Measurements from ENCODE around the gene SAPCD2. TPM values are rescaled to one million over a fixed set of nuclear protein-coding genes. Genes with fewer than 3 reads are reported as not detected.

The SAPCD2 gene
- total RNA-seq, 1 experiment from 2014 or later = 30.6 TPM

DNA sequence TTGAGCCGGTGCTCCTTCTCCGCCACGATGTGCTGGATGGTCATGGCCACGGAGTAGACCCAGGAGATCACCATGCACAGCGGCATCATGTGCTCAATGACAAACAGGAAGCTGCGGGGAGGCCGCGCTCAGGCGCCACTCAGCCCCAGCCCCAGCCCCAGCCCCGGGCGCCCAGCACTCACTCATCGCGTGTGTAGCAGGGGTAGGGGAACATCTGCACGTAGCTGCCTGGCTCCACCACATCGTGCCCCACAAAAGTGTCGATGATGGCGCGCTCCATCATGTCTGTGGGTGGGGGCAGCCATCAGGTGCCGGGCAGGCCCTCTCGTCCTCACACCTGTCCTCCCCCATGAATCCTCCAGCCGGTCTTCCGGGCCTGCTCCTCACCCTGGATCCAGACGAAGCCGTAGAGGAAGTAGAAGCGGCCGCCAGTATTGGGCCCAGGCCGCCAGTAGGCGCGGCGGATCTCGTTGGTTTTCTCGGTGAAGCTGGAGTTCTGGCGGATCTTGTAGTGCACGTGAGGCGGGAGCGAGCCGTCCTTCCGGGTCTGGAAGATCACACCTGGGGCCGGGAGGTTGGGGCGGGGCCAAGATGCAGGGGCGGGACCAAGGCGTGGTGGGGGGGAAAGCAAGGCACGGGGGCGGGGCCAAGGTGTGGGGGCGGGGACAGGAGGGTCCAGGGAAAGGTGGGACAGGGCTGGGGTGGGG, 52.4 kb downstream of the SAPCD2 start:
- TF ChIP-seq EZH2 (IDR thresholded peaks at IDR 0.05; ENCODE audit: borderline replicate concordance, low read depth, low read length, poor library complexity, severe bottlenecking) = no peak
- TF ChIP-seq, protein P1, sequence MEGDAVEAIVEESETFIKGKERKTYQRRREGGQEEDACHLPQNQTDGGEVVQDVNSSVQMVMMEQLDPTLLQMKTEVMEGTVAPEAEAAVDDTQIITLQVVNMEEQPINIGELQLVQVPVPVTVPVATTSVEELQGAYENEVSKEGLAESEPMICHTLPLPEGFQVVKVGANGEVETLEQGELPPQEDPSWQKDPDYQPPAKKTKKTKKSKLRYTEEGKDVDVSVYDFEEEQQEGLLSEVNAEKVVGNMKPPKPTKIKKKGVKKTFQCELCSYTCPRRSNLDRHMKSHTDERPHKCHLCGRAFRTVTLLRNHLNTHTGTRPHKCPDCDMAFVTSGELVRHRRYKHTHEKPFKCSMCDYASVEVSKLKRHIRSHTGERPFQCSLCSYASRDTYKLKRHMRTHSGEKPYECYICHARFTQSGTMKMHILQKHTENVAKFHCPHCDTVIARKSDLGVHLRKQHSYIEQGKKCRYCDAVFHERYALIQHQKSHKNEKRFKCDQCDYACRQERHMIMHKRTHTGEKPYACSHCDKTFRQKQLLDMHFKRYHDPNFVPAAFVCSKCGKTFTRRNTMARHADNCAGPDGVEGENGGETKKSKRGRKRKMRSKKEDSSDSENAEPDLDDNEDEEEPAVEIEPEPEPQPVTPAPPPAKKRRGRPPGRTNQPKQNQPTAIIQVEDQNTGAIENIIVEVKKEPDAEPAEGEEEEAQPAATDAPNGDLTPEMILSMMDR (conservative IDR thresholded peaks at IDR 0.05; ENCODE audit: low read depth, low read length) = no peak
- Histone ChIP-seq H3K36me3 (ENCODE audit: insufficient read depth, low read length, poor library complexity, severe bottlenecking) (peaks cover 4% of the 10 kb centered on the region), H3K4me1 (ENCODE audit: insufficient read depth, low read length, poor library complexity, severe bottlenecking) (no peaks in the 10 kb centered on the region), H3K27me3 (replicated peaks; ENCODE audit: insufficient read depth, low read depth, low read length, poor library complexity) (no peaks in the 10 kb centered on the region), H3K27ac (ENCODE audit: low read depth, low read length, poor library complexity, severe bottlenecking) (no peak overlapping the region), H3K9me3 (ENCODE audit: low read depth, low read length, poor library complexity, severe bottlenecking) (no peaks in the 10 kb centered on the region), H3K4me3 (ENCODE audit: low read depth, low read length, poor library complexity, severe bottlenecking) (no peak overlapping the region)
- no TSS peak for BruUV-seq (replicated peaks)
- intact Hi-C loops (cut with micrococcal nuclease; ENCODE audit: unreplicated experiment) = no loop called here
- ChIA-PET CTCF (no interaction called here), POLR2A (ENCODE audit: low non-redundant PET) (no interaction called here)
- DNase-seq (ENCODE audit: low spot score) = no peak

DNA sequence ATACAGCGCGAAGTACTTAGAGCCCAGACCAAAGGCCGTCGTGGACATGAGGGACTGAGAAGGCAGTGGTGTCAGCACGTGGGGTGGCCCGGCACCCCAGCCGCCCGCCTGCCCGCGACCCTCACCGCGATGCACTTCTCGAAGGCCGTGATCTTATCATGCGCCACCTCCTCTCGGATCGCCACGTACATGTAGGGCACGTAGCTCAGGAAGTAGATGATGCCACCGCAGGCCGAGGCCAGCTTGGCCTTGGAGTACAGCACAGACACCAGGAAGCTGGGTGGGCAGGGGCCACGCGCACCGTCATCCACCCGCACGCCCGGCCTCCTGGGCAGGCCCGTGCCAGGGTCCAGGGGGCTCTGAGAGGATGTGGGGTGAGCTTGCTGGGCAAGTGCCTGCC, 53.3 kb downstream of the SAPCD2 start:
- ChIA-PET CTCF (no interaction called here), POLR2A (ENCODE audit: low non-redundant PET) (no interaction called here)
- Histone ChIP-seq H3K4me3 (ENCODE audit: low read depth, low read length, poor library complexity, severe bottlenecking) (no peak overlapping the region), H3K36me3 (ENCODE audit: insufficient read depth, low read length, poor library complexity, severe bottlenecking) (peaks cover 4% of the 10 kb centered on the region), H3K27me3 (replicated peaks; ENCODE audit: insufficient read depth, low read depth, low read length, poor library complexity) (no peaks in the 10 kb centered on the region), H3K4me1 (ENCODE audit: insufficient read depth, low read length, poor library complexity, severe bottlenecking) (no peaks in the 10 kb centered on the region), H3K27ac (ENCODE audit: low read depth, low read length, poor library complexity, severe bottlenecking) (no peak overlapping the region), H3K9me3 (ENCODE audit: low read depth, low read length, poor library complexity, severe bottlenecking) (no peaks in the 10 kb centered on the region)
- DNase-seq (ENCODE audit: low spot score) = no peak
- intact Hi-C loops (cut with micrococcal nuclease; ENCODE audit: unreplicated experiment) = no loop called here
- no TSS peak for BruUV-seq (replicated peaks)
- no peak for TF ChIP-seq EZH2 (IDR thresholded peaks at IDR 0.05; ENCODE audit: borderline replicate concordance, low read depth, low read length, poor library complexity, severe bottlenecking)
- TF ChIP-seq, protein P1 (conservative IDR thresholded peaks at IDR 0.05; ENCODE audit: low read depth, low read length) = no peak

DNA sequence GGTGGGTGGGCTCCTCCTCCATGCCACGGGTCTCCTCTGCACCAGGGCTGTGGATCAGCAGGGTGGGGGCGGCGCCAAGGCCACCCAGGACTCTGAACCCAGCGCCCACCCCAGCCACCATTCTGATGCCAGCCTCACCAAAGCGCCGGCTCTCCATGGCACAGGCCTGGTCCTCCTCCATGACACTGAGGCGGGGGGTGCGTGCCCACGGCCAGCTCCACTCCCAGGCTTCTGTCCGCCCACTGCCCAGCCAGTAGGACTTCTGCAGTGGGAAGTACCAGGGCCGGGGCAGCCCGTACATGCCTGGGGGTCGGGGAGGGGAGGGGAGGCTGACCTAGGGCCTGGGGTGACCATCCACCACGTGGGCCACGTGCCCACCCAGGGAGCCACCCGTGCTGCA, 53.9 kb downstream of the SAPCD2 start:
- BruUV-seq (replicated peaks) = no TSS peak
- TF ChIP-seq EZH2 (IDR thresholded peaks at IDR 0.05; ENCODE audit: borderline replicate concordance, low read depth, low read length, poor library complexity, severe bottlenecking) = no peak
- TF ChIP-seq, protein P1 (conservative IDR thresholded peaks at IDR 0.05; ENCODE audit: low read depth, low read length) = no peak
- intact Hi-C loops (cut with micrococcal nuclease; ENCODE audit: unreplicated experiment) = no loop called here
- no peak for DNase-seq (ENCODE audit: low spot score)
- Histone ChIP-seq H3K9me3 (ENCODE audit: low read depth, low read length, poor library complexity, severe bottlenecking) (no peaks in the 10 kb centered on the region), H3K27ac (ENCODE audit: low read depth, low read length, poor library complexity, severe bottlenecking) (no peak overlapping the region), H3K27me3 (replicated peaks; ENCODE audit: insufficient read depth, low read depth, low read length, poor library complexity) (no peaks in the 10 kb centered on the region), H3K36me3 (ENCODE audit: insufficient read depth, low read length, poor library complexity, severe bottlenecking) (peaks cover 4% of the 10 kb centered on the region), H3K4me3 (ENCODE audit: low read depth, low read length, poor library complexity, severe bottlenecking) (no peak overlapping the region), H3K4me1 (ENCODE audit: insufficient read depth, low read length, poor library complexity, severe bottlenecking) (no peaks in the 10 kb centered on the region)
- ChIA-PET POLR2A (ENCODE audit: low non-redundant PET) (no interaction called here), CTCF (no interaction called here)
